Testis (tissue), 3 donors: ENCODE measurements around the gene TBC1D16. TPM values are rescaled to one million over a fixed set of nuclear protein-coding genes. Genes with fewer than 3 reads are reported as not detected.
A peak's percentile ranks its signal among the peaks of the same experiment; 100 is the strongest.

Source experiments
- DNase-seq: peaks from one replicate; pipeline ENCODE4 v3.0.0-alpha.2; 2019
- H3K27ac ChIP-seq, 2 donors: fragments of 200-600 bp; sonication (generic); one replicate each; pipeline ENCODE4 v1.5.1; 2019
- H3K27me3 ChIP-seq: fragments of 200-600 bp; sonication (generic); one replicate; pipeline ENCODE4 v1.5.1; 2019
- H3K36me3 ChIP-seq: fragments of 200-600 bp; sonication (generic); one replicate; pipeline ENCODE4 v1.5.1; 2017; ENCODE audit warnings: low read depth; ENCODE audit errors: missing control alignments
- H3K4me1 ChIP-seq: fragments of 200-600 bp; sonication (generic); one replicate; pipeline ENCODE4 v1.5.1; 2019
- H3K4me3 ChIP-seq, 2 donors: fragments of 200-600 bp; sonication (generic); one replicate each; pipeline ENCODE4 v1.5.1; 2017 to 2019
- H3K9me3 ChIP-seq: fragments of 200-600 bp; sonication (generic); one replicate; pipeline ENCODE4 v1.5.1; 2017
- POLR2A ChIP-seq: fragments of 450-650 bp; IDR thresholded peaks from one replicate; pipeline ENCODE4 v1.6.1; 2017; ENCODE audit warnings: antibody characterized with exemption, mild to moderate bottlenecking, moderate library complexity
- WGBS, 2 donors: methylation state at CpG; one replicate each; pipeline ENCODE4 v1.1.5; 2018; 5-methylcytosine and 5-hydroxymethylcytosine counted together
- intact Hi-C: fragments of 100-400 bp; cut with DNase I; formaldehyde crosslinking; loops from one replicate; pipeline ENCODE4 v1.15.1; 2023; ENCODE audit warnings: low total_unique reads
- polyA plus RNA-seq: library from polyadenylated mRNA; stranded (reverse); fragments of 350-450 nt; fragmentation: Illumina TruSeq; extraction: RNeasy Lipid Tissue Mini Kit (QIAGEN cat#74804); gene quantifications from one replicate; pipeline ENCODE4 v1.2.3, GENCODE V29; 2014; ENCODE audit warnings: low read depth, low replicate concordance; ENCODE audit not compliant: insufficient read depth
- total RNA-seq, 2 donors: library from RNA; depleted of rRNA; stranded (reverse); fragments of >200 nt; gene quantifications; one replicate each; pipeline ENCODE4 v1.2.3, GENCODE V29; 2016
- TF ChIP-seq, protein P1 (sequence below), 3 experiments: fragments of 450-650 bp in 2 of 3; fragments of 200-600 bp in 1 of 3; sonication (generic) in 1 of 3; IDR thresholded peaks; one replicate each; pipeline ENCODE4 v1.5.1; 2016 to 2019; ENCODE audit warnings: antibody characterized with exemption in 3 of 3, mild to moderate bottlenecking in 2 of 3, moderate library complexity in 1 of 3

TBC1D16 gene
- total and polyA plus RNA-seq, 3 donors from 2014 or later = 11.0 to 16.0 (median 11.7) TPM

DNA sequence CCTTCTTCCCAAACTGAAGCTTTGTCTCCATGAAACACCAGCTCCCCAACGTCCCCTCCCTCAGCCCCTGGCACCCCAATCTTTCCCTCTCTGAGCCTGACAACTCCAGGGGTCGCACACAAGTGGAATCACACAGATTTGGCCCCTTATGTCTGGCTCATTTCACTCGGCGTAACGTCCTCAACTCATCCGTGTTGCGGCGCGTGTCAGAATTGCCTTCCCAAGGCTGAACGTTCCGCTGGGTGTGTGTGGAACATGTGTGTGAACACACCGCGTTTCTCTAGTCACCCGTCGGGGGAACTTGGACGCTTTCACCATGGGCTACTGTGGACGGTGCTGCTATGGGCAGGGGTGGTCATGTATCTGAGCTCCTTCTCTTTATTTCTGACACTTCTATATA, 45.0 kb downstream of the TBC1D16 start:
- H3K4me3 ChIP-seq = no peak overlapping the region
- WGBS, 2 donors = 89 to 90% methylated on average over 17 of the region's 17 CpGs
- no peak for DNase-seq
- H3K4me1 ChIP-seq = peaks cover 62% of the 10 kb centered on the region
- intact Hi-C loops = no loop called here
- H3K27ac ChIP-seq = no peak overlapping the region
- TF ChIP-seq, protein P1, sequence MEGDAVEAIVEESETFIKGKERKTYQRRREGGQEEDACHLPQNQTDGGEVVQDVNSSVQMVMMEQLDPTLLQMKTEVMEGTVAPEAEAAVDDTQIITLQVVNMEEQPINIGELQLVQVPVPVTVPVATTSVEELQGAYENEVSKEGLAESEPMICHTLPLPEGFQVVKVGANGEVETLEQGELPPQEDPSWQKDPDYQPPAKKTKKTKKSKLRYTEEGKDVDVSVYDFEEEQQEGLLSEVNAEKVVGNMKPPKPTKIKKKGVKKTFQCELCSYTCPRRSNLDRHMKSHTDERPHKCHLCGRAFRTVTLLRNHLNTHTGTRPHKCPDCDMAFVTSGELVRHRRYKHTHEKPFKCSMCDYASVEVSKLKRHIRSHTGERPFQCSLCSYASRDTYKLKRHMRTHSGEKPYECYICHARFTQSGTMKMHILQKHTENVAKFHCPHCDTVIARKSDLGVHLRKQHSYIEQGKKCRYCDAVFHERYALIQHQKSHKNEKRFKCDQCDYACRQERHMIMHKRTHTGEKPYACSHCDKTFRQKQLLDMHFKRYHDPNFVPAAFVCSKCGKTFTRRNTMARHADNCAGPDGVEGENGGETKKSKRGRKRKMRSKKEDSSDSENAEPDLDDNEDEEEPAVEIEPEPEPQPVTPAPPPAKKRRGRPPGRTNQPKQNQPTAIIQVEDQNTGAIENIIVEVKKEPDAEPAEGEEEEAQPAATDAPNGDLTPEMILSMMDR (IDR thresholded peaks at IDR 0.05) = no peak
- no peak for TF ChIP-seq POLR2A
- no peaks in the 10 kb centered on the region for H3K27me3 ChIP-seq
- no peaks in the 10 kb centered on the region for H3K9me3 ChIP-seq
- no peaks in the 10 kb centered on the region for H3K36me3 ChIP-seq

DNA sequence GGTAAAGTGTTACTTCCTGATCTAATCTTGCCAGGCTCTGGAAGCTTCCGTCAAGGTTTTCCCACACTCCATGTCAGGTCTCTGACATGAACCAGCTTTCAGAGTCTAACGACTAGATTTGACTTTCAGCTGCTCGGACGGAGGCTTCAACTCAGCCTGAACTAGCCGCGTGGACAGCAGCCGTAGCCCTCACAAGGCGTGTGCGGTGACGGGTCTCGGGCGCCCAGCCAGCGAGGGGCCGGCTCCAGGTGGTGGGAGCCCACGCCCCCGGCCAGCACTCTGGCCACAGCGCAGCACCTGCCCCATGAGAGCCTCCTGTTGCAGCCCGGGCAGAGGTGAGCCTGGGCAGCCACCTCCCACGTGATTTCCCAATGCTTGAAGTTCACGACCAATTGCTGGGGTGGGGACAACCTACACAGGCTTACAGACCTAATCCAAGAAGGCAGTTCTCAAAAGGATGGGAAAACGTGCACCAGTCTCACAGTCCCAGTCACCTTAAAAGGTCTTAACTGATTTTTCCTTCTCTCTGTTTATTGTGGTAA, 45.5 kb downstream of the TBC1D16 start:
- 73 to 92% methylated on average over 10 to 21 of the region's 21 CpGs for WGBS, 2 donors
- intact Hi-C loops = no loop called here
- TF ChIP-seq, protein P1 (IDR thresholded peaks at IDR 0.05) = no peak
- no peak for TF ChIP-seq POLR2A
- H3K27ac ChIP-seq = no peak overlapping the region
- no peaks in the 10 kb centered on the region for H3K36me3 ChIP-seq
- DNase-seq = no peak
- no peak overlapping the region for H3K4me3 ChIP-seq
- peaks cover 62% of the 10 kb centered on the region for H3K4me1 ChIP-seq
- no peaks in the 10 kb centered on the region for H3K9me3 ChIP-seq
- H3K27me3 ChIP-seq = no peaks in the 10 kb centered on the region

DNA sequence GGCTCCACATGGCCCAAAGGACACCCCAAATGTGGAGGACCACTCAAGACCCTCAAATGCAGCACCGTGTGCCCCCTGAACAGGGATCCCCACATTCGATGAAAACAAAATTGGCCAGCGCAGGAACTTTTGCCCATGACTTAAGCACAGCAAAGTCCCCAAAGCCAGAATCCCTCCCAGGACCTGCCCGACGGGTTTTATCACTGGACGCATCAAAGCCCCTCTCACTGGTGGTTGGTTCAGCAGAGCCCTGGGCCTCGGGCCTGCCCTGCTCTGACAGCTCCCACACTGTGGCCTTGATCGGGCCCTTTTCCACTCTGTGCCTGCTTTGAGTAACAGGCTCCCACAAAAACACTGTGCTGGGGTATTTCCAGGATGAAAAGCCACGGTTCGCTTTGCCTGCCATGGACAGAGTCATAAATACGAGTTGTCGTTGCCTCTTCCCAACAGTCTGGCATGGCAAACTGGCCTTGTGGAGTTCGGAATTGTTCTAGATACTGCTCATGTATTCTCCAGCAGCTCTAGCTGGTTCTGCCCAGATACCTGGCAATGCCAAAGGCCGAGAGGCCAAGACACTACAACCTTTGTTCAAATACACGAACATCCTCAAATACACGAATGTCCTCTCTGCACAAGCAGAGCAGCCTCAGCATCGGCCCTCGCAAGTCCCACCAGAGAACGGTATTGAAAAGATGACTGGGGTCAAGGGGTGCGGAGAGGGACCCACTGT, 46.4 kb downstream of the TBC1D16 start:
- intact Hi-C loops = no loop called here
- 74 to 91% methylated on average over 16 to 20 of the region's 20 CpGs for WGBS, 2 donors
- no peaks in the 10 kb centered on the region for H3K9me3 ChIP-seq
- peaks cover 62% of the 10 kb centered on the region for H3K4me1 ChIP-seq
- no peak for DNase-seq
- no peak overlapping the region for H3K4me3 ChIP-seq
- TF ChIP-seq, protein P1 (IDR thresholded peaks at IDR 0.05) = no peak
- no peak for TF ChIP-seq POLR2A
- H3K27me3 ChIP-seq = no peaks in the 10 kb centered on the region
- H3K36me3 ChIP-seq = no peaks in the 10 kb centered on the region
- peak overlapping the region; percentile 22 to 58 for H3K27ac ChIP-seq

DNA sequence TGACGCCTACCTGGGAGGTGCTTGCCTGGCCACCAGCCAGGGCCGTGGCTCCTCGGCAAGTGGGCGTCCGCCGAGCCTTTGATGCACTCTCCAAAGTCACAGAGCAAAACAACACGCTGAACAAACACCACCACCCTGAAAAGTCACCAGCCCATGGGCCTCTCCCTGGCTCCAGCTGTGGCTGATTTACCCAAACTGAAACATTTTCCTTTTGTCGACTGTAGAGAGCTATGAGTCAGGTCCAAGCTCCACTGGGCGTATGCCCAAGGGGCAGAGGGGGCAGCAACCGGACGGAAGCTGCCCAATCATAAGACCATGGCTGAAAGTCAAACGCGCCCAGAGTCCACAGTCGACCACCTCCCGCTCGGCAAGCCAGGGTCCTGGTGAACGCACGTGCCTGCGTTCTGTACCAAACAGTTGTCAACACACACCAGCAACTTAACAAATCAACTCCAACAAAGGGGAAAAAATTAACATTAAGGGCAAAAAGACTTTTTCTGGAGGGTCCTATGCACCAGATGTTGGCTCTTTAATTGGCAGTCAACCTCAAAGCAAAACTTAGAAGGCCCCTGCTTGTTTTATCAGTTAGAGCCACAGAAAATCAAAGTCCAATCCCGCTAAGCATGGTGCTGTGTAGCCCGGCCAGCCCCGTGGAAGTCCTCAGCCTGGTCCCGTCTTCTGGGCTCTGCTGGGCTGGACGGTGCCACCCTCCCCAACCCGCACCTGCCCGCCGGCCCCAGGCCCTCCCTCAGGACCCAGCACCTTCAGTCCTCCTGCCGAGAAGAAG, 47.3 kb downstream of the TBC1D16 start:
- H3K27me3 ChIP-seq = no peaks in the 10 kb centered on the region
- no peak overlapping the region for H3K4me3 ChIP-seq
- intact Hi-C loops = no loop called here
- no peak for DNase-seq
- peak overlapping the region; percentile 69 to 84 for H3K27ac ChIP-seq
- H3K4me1 ChIP-seq = peaks cover 54% of the 10 kb centered on the region
- H3K9me3 ChIP-seq = no peaks in the 10 kb centered on the region
- H3K36me3 ChIP-seq = no peaks in the 10 kb centered on the region
- WGBS, 2 donors = 42 to 43% methylated on average over 21 to 28 of the region's 28 CpGs
- TF ChIP-seq POLR2A = no peak
- TF ChIP-seq, protein P1 (IDR thresholded peaks at IDR 0.05) = no peak
